Colonic mucosa (tissue), 4 donors: Measurements from ENCODE around the gene LDHAL6B. TPM values are rescaled to one million over a fixed set of nuclear protein-coding genes. Genes with fewer than 3 reads are reported as not detected.

Experiments used
- DNase-seq: peaks from one replicate; pipeline ENCODE4 v3.0.0-alpha.2; 2020
- H3K27ac ChIP-seq: fragments of 200-600 bp; one replicate; pipeline ENCODE4 v1.8.0; 2021
- H3K27me3 ChIP-seq: fragments of 200-600 bp; one replicate; pipeline ENCODE4 v1.8.0; 2021
- H3K36me3 ChIP-seq: fragments of 200-600 bp; one replicate; pipeline ENCODE4 v1.8.0; 2021
- H3K4me1 ChIP-seq: fragments of 200-600 bp; one replicate; pipeline ENCODE4 v1.8.0; 2021; ENCODE audit warnings: mild to moderate bottlenecking
- H3K4me3 ChIP-seq: fragments of 200-600 bp; one replicate; pipeline ENCODE4 v1.8.0; 2021
- H3K9ac ChIP-seq, 2 donors: one replicate each; pipeline ENCODE4 v1.7.0; 2013; ENCODE audit warnings: control low read depth in 2 of 2, low read depth in 2 of 2, low read length in 2 of 2
- H3K9me3 ChIP-seq: fragments of 200-600 bp; one replicate; pipeline ENCODE4 v1.8.0; 2021
- CTCF ChIP-seq: fragments of 200-600 bp; IDR thresholded peaks from one replicate; pipeline ENCODE4 v1.8.0; 2022; ENCODE audit warnings: antibody characterized with exemption, mild to moderate bottlenecking
- intact Hi-C: fragments of 100-400 bp; cut with DNase I; formaldehyde crosslinking; loops from one replicate; pipeline ENCODE4 v1.14.1; 2022
- total RNA-seq, 2 donors: library from RNA; stranded (reverse); fragmentation: NEBNext Ultra II Directional in 1 of 2; extraction: Animal tissue kit (Norgen Biotek cat#: 25700) in 1 of 2; gene quantifications; one replicate each; pipeline ENCODE4 v1.2.1, GENCODE V29; 2021
- donor health status: healthy.
- donor health status: DM: no; HTN: no; CAD: no.
- donor health status: DM: no; HTN: no; CAD: no.

The LDHAL6B gene
- total RNA-seq, 2 donors from 2014 or later, result not detected

- Histone ChIP-seq H3K9ac (no peak overlapping the region), H3K27me3 (no peaks in the 10 kb centered on the region), H3K4me1 (no peaks in the 10 kb centered on the region), H3K36me3 (peaks cover 12% of the 10 kb centered on the region), H3K9me3 (no peaks in the 10 kb centered on the region), H3K4me3 (no peak overlapping the region), H3K27ac (no peak overlapping the region)
- intact Hi-C loops, result no loop called here
- TF ChIP-seq CTCF, result no peak
- DNase-seq, result no peak
Observed at GRCh38 chr15:59229015-59229414, 22.4 kb downstream of the LDHAL6B start.

GRCh38 chr15:59229453-59229852 is 22.8 kb downstream of the LDHAL6B start:
- no peaks in the 10 kb centered on the region for H3K9me3 ChIP-seq
- no peak overlapping the region for H3K27ac ChIP-seq
- no peak overlapping the region for H3K9ac ChIP-seq
- intact Hi-C loops, result no loop called here
- no peaks in the 10 kb centered on the region for H3K4me1 ChIP-seq
- H3K36me3 ChIP-seq, result peaks cover 8% of the 10 kb centered on the region
- no peaks in the 10 kb centered on the region for H3K27me3 ChIP-seq
- no peak for TF ChIP-seq CTCF
- no peak for DNase-seq
- H3K4me3 ChIP-seq, result no peak overlapping the region

GRCh38 chr15:59230531-59231055 is 23.9 kb downstream of the LDHAL6B start:
- no peak overlapping the region for H3K4me3 ChIP-seq
- no peaks in the 10 kb centered on the region for H3K9me3 ChIP-seq
- no peak overlapping the region for H3K9ac ChIP-seq
- H3K27ac ChIP-seq, result no peak overlapping the region
- no peaks in the 10 kb centered on the region for H3K27me3 ChIP-seq
- no peaks in the 10 kb centered on the region for H3K4me1 ChIP-seq
- no peak for DNase-seq
- intact Hi-C loops, result no loop called here
- no peak for TF ChIP-seq CTCF
- peaks cover 7% of the 10 kb centered on the region for H3K36me3 ChIP-seq

GRCh38 chr15:59232476-59232875 is 25.8 kb downstream of the LDHAL6B start:
- H3K36me3 ChIP-seq, result peaks cover 7% of the 10 kb centered on the region
- TF ChIP-seq CTCF, result no peak
- no peaks in the 10 kb centered on the region for H3K27me3 ChIP-seq
- no peaks in the 10 kb centered on the region for H3K9me3 ChIP-seq
- no peak for DNase-seq
- no peaks in the 10 kb centered on the region for H3K4me1 ChIP-seq
- intact Hi-C loops, result no loop called here
- H3K9ac ChIP-seq, result no peak overlapping the region
- H3K27ac ChIP-seq, result no peak overlapping the region
- no peak overlapping the region for H3K4me3 ChIP-seq

GRCh38 chr15:59236394-59236793 is 29.8 kb downstream of the LDHAL6B start:
- intact Hi-C loops, result no loop called here

More at GRCh38 chr15:59236394-59236793, 29.8 kb downstream of the LDHAL6B start:
- H3K4me3 ChIP-seq, result no peak overlapping the region
- TF ChIP-seq CTCF, result no peak
- no peaks in the 10 kb centered on the region for H3K9me3 ChIP-seq
- no peaks in the 10 kb centered on the region for H3K27me3 ChIP-seq
- no peak for DNase-seq
- no peak overlapping the region for H3K9ac ChIP-seq
- H3K27ac ChIP-seq, result no peak overlapping the region
- H3K36me3 ChIP-seq, result peaks cover 3% of the 10 kb centered on the region
- H3K4me1 ChIP-seq, result no peaks in the 10 kb centered on the region
